Amygdala (tissue), 56 donors: ENCODE data around the gene SLC35G1.

Experiments used
- DNase-seq, 56 donors: peaks; one replicate each; lab custom pipeline; 2025; lab: John Stamatoyannopoulos, UW

Gene SLC35G1, protein sequence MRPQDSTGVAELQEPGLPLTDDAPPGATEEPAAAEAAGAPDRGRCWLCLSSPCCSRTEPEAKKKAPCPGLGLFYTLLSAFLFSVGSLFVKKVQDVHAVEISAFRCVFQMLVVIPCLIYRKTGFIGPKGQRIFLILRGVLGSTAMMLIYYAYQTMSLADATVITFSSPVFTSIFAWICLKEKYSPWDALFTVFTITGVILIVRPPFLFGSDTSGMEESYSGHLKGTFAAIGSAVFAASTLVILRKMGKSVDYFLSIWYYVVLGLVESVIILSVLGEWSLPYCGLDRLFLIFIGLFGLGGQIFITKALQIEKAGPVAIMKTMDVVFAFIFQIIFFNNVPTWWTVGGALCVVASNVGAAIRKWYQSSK

GRCh38 chr10:93893646-93894515, at the start of gene SLC35G1:
SLC35G1 (plus strand) TSS chr10:93893978; CDS start chr10:93894034, 56 bp downstream.
- peak in 48 of 56 donors; percentile 5 to 73 (median 42) for DNase-seq

DNA sequence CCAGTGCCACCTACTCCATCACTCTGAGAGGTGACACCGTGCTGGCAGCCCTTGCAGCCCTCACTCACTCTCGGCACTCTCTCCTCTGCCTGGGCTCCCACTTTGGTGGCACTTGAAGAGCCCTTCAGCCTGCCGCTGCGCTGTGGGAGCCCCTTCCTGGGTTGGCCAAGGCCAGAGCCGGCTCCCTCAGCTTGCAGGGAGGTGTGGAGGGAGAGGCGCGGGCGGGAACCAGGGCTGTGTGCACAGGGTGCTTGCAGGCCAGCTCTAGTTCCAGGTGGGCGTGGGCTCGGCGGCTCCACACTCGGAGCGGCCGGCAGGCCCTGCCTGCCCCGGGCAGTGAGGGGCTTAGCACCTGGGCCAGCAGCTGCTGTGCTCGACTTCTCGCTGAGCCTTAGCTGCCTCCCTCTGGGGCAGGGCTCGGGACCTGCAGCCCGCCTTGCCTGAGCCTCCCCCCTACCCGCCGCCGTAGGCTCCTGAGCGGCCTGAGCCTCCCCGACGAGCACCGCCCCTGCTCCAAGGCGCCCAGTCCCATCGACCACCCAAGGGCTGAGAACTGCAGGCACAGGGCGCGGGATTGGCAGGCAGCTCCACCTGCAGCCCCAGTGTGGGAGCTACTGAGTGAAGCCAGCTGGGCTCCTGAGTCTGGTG, 48.7 kb upstream of the SLC35G1 start:
- DNase-seq: no peak

GRCh38 chr10:93849593-93849992, 44.2 kb upstream of the SLC35G1 start:
- no peak for DNase-seq

- no peak for DNase-seq
Observed at GRCh38 chr10:93850031-93851015, 43.5 kb upstream of the SLC35G1 start.

GRCh38 chr10:93851169-93851568, 42.6 kb upstream of the SLC35G1 start:
- no peak for DNase-seq

GRCh38 chr10:93852476-93853095, 41.2 kb upstream of the SLC35G1 start:
- DNase-seq: no peak

GRCh38 chr10:93854975-93855374, 38.8 kb upstream of the SLC35G1 start:
- DNase-seq: no peak

DNA sequence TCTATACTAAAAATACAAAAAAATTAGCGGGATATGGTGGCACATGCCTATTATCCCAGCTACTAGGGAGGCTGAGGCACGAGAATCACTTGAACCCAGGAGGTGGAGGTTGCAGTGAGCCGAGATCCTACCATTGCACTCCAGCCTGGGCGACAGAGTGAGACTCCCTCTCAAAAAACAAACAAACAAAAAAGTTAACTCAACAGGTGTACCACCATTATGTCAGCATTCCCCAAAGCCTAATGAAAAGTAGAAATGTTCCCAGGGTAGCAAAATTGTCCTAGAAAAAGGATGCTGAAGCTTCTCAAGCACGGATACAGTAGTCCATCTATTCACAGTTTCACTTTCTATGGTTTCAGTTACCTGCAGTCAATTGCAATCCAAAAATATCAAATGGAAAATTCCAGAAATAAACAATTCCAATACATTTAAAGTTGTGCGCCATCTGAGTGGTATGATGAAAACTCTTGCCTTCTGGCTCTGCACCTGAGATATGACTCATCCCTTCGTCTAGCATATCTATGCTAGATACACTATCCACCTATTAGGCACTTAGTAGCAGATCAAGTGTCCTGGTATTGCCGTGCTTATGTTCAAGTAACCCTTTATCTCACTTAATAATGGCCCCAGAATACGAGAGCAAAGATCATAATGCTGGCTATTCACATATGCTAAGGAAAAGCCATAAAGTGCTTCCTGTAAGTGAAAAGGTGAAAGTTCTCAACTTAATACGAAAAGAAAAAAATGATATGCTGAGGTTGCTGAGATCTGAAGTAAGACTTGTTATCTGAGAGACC, 37.2 kb upstream of the SLC35G1 start:
- no peak for DNase-seq

GRCh38 chr10:93859049-93859655, 34.6 kb upstream of the SLC35G1 start:
- no peak for DNase-seq

GRCh38 chr10:93861825-93862224, 32.0 kb upstream of the SLC35G1 start:
- DNase-seq: no peak

GRCh38 chr10:93865794-93866425, 27.9 kb upstream of the SLC35G1 start:
- no peak for DNase-seq

DNA sequence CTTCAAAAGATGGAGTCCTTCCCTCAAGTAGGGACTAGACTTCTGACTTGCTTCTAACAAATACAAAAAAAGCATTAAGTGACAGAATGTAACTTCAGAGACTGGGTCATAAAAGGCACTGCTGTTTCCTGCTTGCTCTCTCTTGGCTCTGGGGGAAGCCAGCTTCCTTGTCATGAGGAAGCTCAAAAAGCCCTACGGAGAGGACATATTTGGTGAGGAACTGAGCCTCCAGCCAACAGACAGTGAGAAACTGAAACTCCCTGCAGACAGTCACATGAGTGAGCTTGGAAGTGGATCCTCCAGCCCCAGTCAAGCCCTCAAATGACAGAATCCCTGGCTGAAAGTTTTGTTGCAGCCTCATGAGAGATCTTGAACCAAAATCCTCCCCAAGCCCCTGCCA, 26.3 kb upstream of the SLC35G1 start:
- DNase-seq: no peak

DNA sequence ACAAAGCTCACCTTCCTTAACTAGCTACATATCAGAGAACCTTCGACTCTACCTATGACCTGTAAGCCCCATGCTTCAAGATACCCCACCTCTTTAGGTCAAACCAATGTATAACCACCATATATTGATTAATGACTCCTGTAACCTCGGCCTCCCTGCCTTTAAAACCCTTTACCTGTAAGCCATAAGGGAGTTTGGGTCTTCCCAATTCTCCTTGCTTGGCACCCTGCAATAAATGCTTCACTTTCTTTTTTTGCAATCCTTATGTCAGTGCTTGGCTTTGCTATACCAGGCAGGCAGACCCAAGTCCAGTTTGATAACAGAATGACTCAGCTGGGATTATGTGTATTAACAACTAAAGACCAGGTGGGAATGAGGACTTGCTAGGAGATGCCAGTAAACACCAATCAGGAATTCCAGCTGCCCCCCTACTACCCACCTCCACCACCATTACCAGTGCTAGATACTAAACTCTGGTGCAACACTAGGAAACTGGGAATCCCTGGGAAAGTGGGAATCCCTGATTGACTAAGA, 22.0 kb upstream of the SLC35G1 start:
- DNase-seq: no peak

DNA sequence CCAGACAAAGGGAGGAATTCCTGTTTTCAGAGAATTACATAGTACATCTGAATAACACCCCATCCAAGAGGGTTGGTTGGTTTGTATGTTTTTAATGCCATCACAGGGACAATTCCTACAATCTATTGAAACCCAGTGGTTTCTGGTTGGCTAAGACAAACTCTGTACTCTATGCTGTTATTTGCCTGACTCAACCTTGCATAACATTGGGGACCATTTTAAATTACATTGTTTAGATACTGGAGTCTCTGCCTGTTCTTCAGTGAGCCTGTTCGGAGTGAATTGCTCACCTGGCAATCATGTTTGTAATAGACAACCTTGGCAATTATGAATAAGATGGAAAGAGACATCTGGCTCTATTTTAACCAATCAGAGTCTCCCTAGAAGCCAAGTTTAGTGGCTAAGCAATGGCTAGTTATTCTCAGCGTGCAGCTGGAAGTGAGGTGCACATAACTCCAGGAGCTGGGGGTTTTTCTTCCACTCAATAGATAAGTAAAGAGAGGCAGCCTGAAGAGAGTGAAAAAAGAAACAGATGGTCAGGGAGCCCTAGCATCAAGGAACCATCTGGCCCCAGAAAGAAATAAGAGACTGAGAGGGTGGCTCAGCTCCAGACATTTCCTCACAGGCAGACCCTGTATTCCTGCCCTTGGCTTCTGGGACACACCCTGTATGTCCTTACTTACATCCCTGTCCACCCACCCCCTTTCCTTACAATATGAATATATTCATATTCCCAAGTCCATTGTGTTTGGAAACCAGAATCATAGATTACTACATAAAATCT, 21.2 kb upstream of the SLC35G1 start:
- DNase-seq: no peak

- no peak for DNase-seq
Observed at GRCh38 chr10:93873420-93874115, 20.2 kb upstream of the SLC35G1 start.
